ENCODE measurements around the gene BMP5. TPM values are rescaled to one million over a fixed set of nuclear protein-coding genes. Genes with fewer than 3 reads are reported as not detected.

Gene BMP5
- total and polyA plus RNA-seq, 4 donors = 0.42 to 0.92 (median 0.65) TPM

DNA sequence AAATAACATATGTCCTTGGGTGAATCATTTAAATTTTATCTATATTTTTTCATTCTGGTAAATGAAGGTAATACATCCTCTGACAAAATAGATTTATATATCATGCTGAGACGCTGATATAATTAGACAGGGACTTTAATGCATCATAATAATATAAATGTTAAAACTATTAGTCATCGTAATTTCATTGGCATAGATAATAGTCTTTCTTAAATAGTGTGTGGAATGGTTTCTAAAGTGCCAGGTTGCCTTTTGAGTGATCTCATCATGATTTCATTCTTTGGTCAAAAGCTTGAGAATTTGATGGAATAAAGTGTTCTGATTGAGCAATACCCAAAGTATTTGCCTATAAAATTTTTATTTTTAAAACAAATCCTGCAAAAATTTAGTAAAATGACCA, 43.2 kb upstream of the BMP5 start:
- H3K9me3 ChIP-seq (ENCODE audit: control insufficient read depth in 4 of 4, low read length in 3 of 4) = no peaks in the 10 kb centered on the region
- no peak overlapping the region for H3K9ac ChIP-seq (ENCODE audit: low read depth in 1 of 2, low read length in 2 of 2)
- H3K27me3 ChIP-seq (ENCODE audit: control insufficient read depth in 4 of 4, insufficient read depth in 4 of 4, low read length in 3 of 4) = no peaks in the 10 kb centered on the region
- H3K27ac ChIP-seq (ENCODE audit: low read depth in 1 of 2, low read length in 2 of 2) = no peak overlapping the region
- H3K4me3 ChIP-seq (ENCODE audit: low read depth in 1 of 3, low read length in 3 of 3) = no peak overlapping the region
- TF ChIP-seq YY1 (IDR thresholded peaks at IDR 0.05) = no peak
- TF ChIP-seq HNF4A (conservative IDR thresholded peaks at IDR 0.05) = no peak
- no peak for TF ChIP-seq RAD21 (IDR thresholded peaks at IDR 0.05)
- no peaks in the 10 kb centered on the region for H3K4me1 ChIP-seq (ENCODE audit: control insufficient read depth in 4 of 4, insufficient read depth in 4 of 4, low read length in 3 of 4)
- 53% methylated on average over 2 of the region's 2 CpGs for WGBS
- no peak for DNase-seq (ENCODE audit: low spot score)
- H3K36me3 ChIP-seq (ENCODE audit: control insufficient read depth in 4 of 4, insufficient read depth in 3 of 4, low read depth in 1 of 4, low read length in 3 of 4) = no peaks in the 10 kb centered on the region

DNA sequence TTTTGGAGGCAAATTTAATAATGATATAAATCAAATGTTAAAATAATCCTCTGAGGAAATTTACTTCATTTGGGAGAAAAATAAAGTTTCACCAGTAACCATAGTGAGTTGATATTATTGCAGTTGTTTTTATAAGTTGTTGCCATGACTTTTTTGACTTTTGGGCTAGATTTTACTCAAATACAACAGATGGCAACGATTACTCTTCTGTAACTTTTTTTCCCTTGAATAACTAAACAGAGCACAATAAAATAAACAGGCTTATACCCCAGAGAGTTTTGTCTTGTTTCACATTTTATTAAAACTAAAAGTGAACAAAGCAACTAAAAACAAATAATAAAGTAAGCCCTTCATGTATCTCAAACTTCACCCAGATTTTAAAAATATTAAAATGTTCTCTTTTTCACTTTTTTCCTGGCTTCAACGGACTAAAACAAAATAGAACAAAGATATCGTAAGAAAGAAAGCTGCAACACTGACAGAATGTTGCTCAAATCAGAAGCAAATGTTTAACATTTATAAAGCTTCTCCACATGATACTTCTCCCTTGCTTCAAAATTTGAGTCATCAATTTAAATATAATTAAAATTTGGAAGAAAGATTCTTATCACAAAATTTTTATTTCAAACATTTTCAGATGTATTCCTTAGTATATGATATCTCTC, 42.5 kb upstream of the BMP5 start:
- H3K36me3 ChIP-seq (ENCODE audit: control insufficient read depth in 4 of 4, insufficient read depth in 3 of 4, low read depth in 1 of 4, low read length in 3 of 4) = no peaks in the 10 kb centered on the region
- TF ChIP-seq HNF4A (conservative IDR thresholded peaks at IDR 0.05) (no peak), RXRA (IDR thresholded peaks at IDR 0.05) (no peak), FOXA2 (IDR thresholded peaks at IDR 0.05) (no peak), RAD21 (IDR thresholded peaks at IDR 0.05) (no peak), NR2F2 (IDR thresholded peaks at IDR 0.05) (no peak), TAF1 (conservative IDR thresholded peaks at IDR 0.05) (no peak)
- TF ChIP-seq, protein P1, sequence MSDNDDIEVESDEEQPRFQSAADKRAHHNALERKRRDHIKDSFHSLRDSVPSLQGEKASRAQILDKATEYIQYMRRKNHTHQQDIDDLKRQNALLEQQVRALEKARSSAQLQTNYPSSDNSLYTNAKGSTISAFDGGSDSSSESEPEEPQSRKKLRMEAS (IDR thresholded peaks at IDR 0.05) = no peak
- TF ChIP-seq, protein P2, sequence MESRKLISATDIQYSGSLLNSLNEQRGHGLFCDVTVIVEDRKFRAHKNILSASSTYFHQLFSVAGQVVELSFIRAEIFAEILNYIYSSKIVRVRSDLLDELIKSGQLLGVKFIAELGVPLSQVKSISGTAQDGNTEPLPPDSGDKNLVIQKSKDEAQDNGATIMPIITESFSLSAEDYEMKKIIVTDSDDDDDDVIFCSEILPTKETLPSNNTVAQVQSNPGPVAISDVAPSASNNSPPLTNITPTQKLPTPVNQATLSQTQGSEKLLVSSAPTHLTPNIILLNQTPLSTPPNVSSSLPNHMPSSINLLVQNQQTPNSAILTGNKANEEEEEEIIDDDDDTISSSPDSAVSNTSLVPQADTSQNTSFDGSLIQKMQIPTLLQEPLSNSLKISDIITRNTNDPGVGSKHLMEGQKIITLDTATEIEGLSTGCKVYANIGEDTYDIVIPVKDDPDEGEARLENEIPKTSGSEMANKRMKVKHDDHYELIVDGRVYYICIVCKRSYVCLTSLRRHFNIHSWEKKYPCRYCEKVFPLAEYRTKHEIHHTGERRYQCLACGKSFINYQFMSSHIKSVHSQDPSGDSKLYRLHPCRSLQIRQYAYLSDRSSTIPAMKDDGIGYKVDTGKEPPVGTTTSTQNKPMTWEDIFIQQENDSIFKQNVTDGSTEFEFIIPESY (IDR thresholded peaks at IDR 0.05) = no peak
- TF ChIP-seq, protein P3, sequence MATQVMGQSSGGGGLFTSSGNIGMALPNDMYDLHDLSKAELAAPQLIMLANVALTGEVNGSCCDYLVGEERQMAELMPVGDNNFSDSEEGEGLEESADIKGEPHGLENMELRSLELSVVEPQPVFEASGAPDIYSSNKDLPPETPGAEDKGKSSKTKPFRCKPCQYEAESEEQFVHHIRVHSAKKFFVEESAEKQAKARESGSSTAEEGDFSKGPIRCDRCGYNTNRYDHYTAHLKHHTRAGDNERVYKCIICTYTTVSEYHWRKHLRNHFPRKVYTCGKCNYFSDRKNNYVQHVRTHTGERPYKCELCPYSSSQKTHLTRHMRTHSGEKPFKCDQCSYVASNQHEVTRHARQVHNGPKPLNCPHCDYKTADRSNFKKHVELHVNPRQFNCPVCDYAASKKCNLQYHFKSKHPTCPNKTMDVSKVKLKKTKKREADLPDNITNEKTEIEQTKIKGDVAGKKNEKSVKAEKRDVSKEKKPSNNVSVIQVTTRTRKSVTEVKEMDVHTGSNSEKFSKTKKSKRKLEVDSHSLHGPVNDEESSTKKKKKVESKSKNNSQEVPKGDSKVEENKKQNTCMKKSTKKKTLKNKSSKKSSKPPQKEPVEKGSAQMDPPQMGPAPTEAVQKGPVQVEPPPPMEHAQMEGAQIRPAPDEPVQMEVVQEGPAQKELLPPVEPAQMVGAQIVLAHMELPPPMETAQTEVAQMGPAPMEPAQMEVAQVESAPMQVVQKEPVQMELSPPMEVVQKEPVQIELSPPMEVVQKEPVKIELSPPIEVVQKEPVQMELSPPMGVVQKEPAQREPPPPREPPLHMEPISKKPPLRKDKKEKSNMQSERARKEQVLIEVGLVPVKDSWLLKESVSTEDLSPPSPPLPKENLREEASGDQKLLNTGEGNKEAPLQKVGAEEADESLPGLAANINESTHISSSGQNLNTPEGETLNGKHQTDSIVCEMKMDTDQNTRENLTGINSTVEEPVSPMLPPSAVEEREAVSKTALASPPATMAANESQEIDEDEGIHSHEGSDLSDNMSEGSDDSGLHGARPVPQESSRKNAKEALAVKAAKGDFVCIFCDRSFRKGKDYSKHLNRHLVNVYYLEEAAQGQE (IDR thresholded peaks at IDR 0.05) = no peak
- TF ChIP-seq, protein P4, sequence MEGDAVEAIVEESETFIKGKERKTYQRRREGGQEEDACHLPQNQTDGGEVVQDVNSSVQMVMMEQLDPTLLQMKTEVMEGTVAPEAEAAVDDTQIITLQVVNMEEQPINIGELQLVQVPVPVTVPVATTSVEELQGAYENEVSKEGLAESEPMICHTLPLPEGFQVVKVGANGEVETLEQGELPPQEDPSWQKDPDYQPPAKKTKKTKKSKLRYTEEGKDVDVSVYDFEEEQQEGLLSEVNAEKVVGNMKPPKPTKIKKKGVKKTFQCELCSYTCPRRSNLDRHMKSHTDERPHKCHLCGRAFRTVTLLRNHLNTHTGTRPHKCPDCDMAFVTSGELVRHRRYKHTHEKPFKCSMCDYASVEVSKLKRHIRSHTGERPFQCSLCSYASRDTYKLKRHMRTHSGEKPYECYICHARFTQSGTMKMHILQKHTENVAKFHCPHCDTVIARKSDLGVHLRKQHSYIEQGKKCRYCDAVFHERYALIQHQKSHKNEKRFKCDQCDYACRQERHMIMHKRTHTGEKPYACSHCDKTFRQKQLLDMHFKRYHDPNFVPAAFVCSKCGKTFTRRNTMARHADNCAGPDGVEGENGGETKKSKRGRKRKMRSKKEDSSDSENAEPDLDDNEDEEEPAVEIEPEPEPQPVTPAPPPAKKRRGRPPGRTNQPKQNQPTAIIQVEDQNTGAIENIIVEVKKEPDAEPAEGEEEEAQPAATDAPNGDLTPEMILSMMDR (IDR thresholded peaks at IDR 0.05; ENCODE audit: low read depth, low read length, missing input control) = no peak
- H3K4me3 ChIP-seq (ENCODE audit: low read depth in 1 of 3, low read length in 3 of 3) = no peak overlapping the region
- H3K4me1 ChIP-seq (ENCODE audit: control insufficient read depth in 4 of 4, insufficient read depth in 4 of 4, low read length in 3 of 4) = no peaks in the 10 kb centered on the region
- no peaks in the 10 kb centered on the region for H3K27me3 ChIP-seq (ENCODE audit: control insufficient read depth in 4 of 4, insufficient read depth in 4 of 4, low read length in 3 of 4)
- no peak overlapping the region for H3K9ac ChIP-seq (ENCODE audit: low read depth in 1 of 2, low read length in 2 of 2)
- H3K27ac ChIP-seq (ENCODE audit: low read depth in 1 of 2, low read length in 2 of 2) = no peak overlapping the region
- WGBS = 56% methylated on average over 3 of the region's 3 CpGs
- DNase-seq (ENCODE audit: low spot score) = no peak
- H3K9me3 ChIP-seq (ENCODE audit: control insufficient read depth in 4 of 4, low read length in 3 of 4) = no peaks in the 10 kb centered on the region

Data from liver (tissue), 9 donors.